Measurements from ENCODE around the gene NKD2. TPM values are rescaled to one million over a fixed set of nuclear protein-coding genes. Genes with fewer than 3 reads are reported as not detected.
A peak's percentile ranks its signal among the peaks of the same experiment; 100 is the strongest.

NKD2 gene
- total RNA-seq, 1 donor from 2014 or later: 1.8 TPM

DNA sequence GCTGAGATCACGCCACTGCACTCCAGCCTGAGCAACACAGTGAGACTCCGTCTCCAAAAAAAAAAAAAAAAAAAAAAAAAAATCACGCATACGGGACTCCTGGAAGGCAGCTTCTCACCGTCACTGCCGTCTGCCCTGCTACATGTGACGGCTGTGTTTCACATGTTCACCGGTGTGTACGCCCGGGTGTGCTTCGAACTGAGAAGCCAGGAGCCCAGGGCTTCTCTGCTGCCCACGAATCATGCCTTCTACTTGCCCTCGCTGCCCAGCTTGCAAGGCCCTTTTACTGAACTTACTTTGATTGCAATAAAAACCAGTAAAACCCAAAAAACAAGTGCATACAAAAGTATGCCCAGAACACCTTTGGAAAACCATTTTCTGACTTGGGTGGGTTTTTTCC is 5.8 kb upstream of the NKD2 start:
- TF ChIP-seq, protein P1, sequence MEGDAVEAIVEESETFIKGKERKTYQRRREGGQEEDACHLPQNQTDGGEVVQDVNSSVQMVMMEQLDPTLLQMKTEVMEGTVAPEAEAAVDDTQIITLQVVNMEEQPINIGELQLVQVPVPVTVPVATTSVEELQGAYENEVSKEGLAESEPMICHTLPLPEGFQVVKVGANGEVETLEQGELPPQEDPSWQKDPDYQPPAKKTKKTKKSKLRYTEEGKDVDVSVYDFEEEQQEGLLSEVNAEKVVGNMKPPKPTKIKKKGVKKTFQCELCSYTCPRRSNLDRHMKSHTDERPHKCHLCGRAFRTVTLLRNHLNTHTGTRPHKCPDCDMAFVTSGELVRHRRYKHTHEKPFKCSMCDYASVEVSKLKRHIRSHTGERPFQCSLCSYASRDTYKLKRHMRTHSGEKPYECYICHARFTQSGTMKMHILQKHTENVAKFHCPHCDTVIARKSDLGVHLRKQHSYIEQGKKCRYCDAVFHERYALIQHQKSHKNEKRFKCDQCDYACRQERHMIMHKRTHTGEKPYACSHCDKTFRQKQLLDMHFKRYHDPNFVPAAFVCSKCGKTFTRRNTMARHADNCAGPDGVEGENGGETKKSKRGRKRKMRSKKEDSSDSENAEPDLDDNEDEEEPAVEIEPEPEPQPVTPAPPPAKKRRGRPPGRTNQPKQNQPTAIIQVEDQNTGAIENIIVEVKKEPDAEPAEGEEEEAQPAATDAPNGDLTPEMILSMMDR (IDR thresholded peaks at IDR 0.05; ENCODE audit: unreplicated experiment): no peak
- Mint-ChIP-seq H3K9me3 (ENCODE audit: unreplicated experiment) (no peaks in the 10 kb centered on the region), H3K27ac (ENCODE audit: unreplicated experiment) (peak overlapping the region; percentile 43), H3K4me3 (ENCODE audit: unreplicated experiment) (peak overlapping the region; percentile 47), H3K27me3 (ENCODE audit: unreplicated experiment) (peaks cover 17% of the 10 kb centered on the region), H3K4me1 (ENCODE audit: unreplicated experiment) (peaks cover 9% of the 10 kb centered on the region), H3K36me3 (ENCODE audit: low read depth, unreplicated experiment) (no peaks in the 10 kb centered on the region)
- no peak for DNase-seq (ENCODE audit: low spot score)

DNA sequence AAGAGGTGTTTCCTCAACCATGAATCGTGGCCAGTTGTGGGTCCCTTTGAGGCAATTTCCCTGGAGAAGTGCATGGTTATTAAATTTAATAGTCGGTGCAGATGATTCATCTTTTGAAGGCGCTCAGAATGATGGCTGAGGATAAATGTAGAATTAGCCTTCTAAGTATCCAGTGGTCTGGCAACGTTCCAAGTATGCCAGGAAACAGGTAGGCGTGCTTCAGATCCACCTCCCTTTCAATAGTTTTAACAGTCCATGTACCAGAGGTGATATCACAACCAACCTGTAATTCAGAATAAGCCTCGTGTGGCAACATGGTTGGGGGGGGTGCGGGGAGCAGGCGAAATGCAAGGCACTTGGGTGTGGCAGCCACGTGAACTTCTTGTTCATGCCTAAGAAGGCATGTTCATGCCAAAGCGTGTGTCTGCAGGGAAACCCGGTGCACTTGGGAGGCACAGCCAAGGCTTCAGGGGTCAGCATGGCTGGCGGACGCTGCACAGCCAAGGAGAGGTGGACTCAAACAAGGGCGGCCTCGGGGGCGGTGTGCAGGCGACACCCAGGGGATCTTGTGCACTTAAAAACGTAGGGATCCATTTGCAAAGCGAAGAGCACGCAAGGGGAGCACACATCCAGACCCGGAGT is 5.2 kb upstream of the NKD2 start:
- TF ChIP-seq, protein P1 (IDR thresholded peaks at IDR 0.05; ENCODE audit: unreplicated experiment): no peak
- Mint-ChIP-seq H3K4me3 (ENCODE audit: unreplicated experiment) (peak overlapping the region; percentile 47), H3K9me3 (ENCODE audit: unreplicated experiment) (no peaks in the 10 kb centered on the region), H3K27me3 (ENCODE audit: unreplicated experiment) (peaks cover 19% of the 10 kb centered on the region), H3K36me3 (ENCODE audit: low read depth, unreplicated experiment) (no peaks in the 10 kb centered on the region), H3K27ac (ENCODE audit: unreplicated experiment) (peak overlapping the region; percentile 43), H3K4me1 (ENCODE audit: unreplicated experiment) (peaks cover 9% of the 10 kb centered on the region)
- DNase-seq (ENCODE audit: low spot score): no peak

DNA sequence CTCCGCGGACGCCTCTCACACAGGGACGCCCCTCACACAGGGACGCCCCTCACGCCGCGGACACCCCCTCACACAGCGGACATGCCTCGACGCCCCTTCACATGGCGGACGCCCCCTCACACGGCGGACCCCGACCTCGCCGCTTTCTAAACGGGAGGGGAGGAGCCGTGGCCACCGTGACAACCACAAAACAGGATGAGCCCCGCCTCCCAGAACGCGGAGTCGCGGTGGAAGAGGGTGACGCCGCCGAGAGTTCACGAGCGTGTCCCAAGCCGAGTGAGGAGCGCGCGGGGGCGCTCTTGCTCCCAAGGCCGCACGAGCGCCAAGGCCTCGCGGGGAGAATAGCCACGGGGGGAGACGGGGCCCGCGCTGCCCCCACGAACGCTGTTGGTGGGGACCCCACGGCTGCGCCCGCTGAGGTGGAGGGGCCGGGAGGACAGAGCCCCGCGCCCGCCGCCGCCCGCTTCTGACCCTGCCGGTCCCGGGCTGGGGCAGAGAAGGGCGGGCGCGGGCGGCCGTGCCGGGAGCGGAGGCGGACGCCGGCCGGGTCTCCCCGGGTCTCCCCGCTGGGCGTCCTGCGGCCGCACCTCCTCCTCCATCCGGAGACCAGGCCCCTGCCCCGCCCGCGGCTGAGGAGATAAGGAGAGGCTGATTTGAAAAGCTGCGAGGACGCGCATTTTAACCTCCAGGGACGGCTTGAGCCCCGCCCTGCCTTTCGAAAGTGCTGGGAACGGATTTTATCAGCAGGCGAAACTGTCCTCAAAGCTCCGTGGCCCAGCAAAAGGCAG is 3.9 kb upstream of the NKD2 start:
- TF ChIP-seq, protein P1 (IDR thresholded peaks at IDR 0.05; ENCODE audit: unreplicated experiment): no peak
- Mint-ChIP-seq H3K4me1 (ENCODE audit: unreplicated experiment) (peaks cover 9% of the 10 kb centered on the region), H3K27me3 (ENCODE audit: unreplicated experiment) (peaks cover 20% of the 10 kb centered on the region), H3K9me3 (ENCODE audit: unreplicated experiment) (no peaks in the 10 kb centered on the region), H3K27ac (ENCODE audit: unreplicated experiment) (no peak overlapping the region), H3K36me3 (ENCODE audit: low read depth, unreplicated experiment) (no peaks in the 10 kb centered on the region), H3K4me3 (ENCODE audit: unreplicated experiment) (peak overlapping the region; percentile 31)
- DNase-seq (ENCODE audit: low spot score): peak; percentile 66

DNA sequence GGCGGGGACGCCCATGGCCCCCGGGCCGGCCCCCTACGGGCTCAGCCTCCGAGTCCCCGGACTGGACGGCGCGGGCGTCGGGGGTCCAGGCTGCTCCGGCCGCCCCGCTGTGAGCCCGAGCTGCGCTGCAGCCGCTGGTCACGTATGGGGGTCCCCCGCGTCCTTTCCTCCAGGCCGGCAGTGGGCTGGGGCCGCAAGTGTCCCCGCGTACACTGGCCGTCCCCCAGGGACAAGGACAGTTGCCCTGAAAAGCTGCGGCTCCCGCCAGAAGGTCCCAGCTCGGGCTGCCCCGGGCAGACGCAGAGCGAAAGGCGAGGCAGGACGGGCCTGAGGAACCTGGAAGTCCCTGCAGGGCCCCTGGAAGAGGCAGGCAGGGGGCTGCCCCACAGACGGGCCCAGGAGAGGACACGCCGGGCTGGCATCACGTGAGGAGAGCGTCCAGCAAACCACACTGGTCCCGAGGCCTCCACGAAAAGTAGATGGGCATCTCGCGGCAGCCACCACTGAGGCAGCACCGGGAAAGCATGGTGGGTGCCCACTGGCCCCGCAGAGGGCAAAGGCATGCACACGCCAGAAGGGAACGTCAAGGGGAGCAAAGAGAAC is 3.3 kb upstream of the NKD2 start:
- Mint-ChIP-seq H3K27me3 (ENCODE audit: unreplicated experiment) (peaks cover 24% of the 10 kb centered on the region), H3K4me3 (ENCODE audit: unreplicated experiment) (no peak overlapping the region), H3K36me3 (ENCODE audit: low read depth, unreplicated experiment) (no peaks in the 10 kb centered on the region), H3K4me1 (ENCODE audit: unreplicated experiment) (peaks cover 11% of the 10 kb centered on the region), H3K9me3 (ENCODE audit: unreplicated experiment) (no peaks in the 10 kb centered on the region), H3K27ac (ENCODE audit: unreplicated experiment) (no peak overlapping the region)
- TF ChIP-seq, protein P1 (IDR thresholded peaks at IDR 0.05; ENCODE audit: unreplicated experiment): no peak
- DNase-seq (ENCODE audit: low spot score): peak; percentile 3
